IMR-90 (cell line): ENCODE data around the gene PCED1A.

Experiments used
- BHLHE40 ChIP-seq: fragments of 150-350 bp; IDR thresholded peaks from 2 replicates; pipeline ENCODE4 v1.6.1; 2016; ENCODE audit warnings: mild to moderate bottlenecking, low read depth, low read length
- CEBPB ChIP-seq: IDR thresholded peaks from 2 replicates; pipeline ENCODE4 v1.6.1; 2012; ENCODE audit warnings: low read depth, low read length, improper control_type of control experiment
- MAZ ChIP-seq: IDR thresholded peaks from 2 replicates; pipeline ENCODE4 v1.6.1; 2012; ENCODE audit warnings: low read depth, mild to moderate bottlenecking, low read length, improper control_type of control experiment, moderate library complexity, borderline replicate concordance
- MXI1 ChIP-seq: IDR thresholded peaks from 2 replicates; pipeline ENCODE4 v1.6.1; 2012; ENCODE audit warnings: low read depth, mild to moderate bottlenecking, low read length, moderate library complexity, borderline replicate concordance
- POLR2A ChIP-seq: IDR thresholded peaks from 2 replicates; pipeline ENCODE4 v1.6.1; 2012; ENCODE audit warnings: mild to moderate bottlenecking, low read depth, low read length
- RAD21 ChIP-seq: IDR thresholded peaks from 2 replicates; pipeline ENCODE4 v1.6.1; 2012; ENCODE audit warnings: low read length, improper control_type of control experiment
- RFX5 ChIP-seq: IDR thresholded peaks from 2 replicates; pipeline ENCODE4 v1.8.0; 2012; ENCODE audit warnings: low read depth, mild to moderate bottlenecking, low read length, moderate library complexity
- SMC3 ChIP-seq: fragments of 150-350 bp; IDR thresholded peaks from 2 replicates; pipeline ENCODE4 v1.6.1; 2016; ENCODE audit warnings: low read depth, mild to moderate bottlenecking, antibody characterized with exemption, low read length, moderate library complexity
- TF ChIP-seq, protein P1 (sequence below): fragments of 150-350 bp; IDR thresholded peaks from 2 replicates; pipeline ENCODE4 v1.6.1; 2017; ENCODE audit warnings: mild to moderate bottlenecking, antibody characterized with exemption, low read length, low read depth
- TF ChIP-seq, protein P2 (sequence below): conservative IDR thresholded peaks from 2 replicates; pipeline ENCODE4 v1.5.1; 2012; ENCODE audit warnings: mild to moderate bottlenecking, low read depth, low read length, improper control_type of control experiment
- TF ChIP-seq, protein P3 (sequence below): fragments of 150-350 bp; IDR thresholded peaks from 2 replicates; pipeline ENCODE4 v1.6.1; 2016; ENCODE audit warnings: low read depth, mild to moderate bottlenecking, low read length, moderate library complexity, borderline replicate concordance

DNA sequence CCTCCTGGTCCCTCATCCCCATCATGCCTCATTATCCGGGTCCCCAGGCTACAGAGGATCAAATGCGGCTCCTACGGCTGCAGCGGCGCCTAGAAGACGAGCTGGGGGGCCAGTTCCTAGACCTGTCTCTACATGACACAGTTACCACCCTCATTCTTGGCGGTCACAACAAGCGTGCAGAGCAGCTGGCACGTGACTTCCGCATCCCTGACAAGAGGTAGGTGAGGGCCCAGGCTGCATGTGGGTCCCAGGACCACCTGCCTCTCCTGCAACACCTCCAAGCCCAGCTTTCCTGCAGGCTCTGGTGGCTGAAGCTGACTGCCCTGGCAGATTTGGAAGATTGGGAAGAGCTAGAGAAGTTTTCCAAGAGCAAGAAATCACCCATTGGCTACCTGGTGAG is 24.6 kb upstream of the PCED1A start:
- TF ChIP-seq, protein P1, sequence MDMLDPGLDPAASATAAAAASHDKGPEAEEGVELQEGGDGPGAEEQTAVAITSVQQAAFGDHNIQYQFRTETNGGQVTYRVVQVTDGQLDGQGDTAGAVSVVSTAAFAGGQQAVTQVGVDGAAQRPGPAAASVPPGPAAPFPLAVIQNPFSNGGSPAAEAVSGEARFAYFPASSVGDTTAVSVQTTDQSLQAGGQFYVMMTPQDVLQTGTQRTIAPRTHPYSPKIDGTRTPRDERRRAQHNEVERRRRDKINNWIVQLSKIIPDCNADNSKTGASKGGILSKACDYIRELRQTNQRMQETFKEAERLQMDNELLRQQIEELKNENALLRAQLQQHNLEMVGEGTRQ: no peak
- TF ChIP-seq, protein P2, sequence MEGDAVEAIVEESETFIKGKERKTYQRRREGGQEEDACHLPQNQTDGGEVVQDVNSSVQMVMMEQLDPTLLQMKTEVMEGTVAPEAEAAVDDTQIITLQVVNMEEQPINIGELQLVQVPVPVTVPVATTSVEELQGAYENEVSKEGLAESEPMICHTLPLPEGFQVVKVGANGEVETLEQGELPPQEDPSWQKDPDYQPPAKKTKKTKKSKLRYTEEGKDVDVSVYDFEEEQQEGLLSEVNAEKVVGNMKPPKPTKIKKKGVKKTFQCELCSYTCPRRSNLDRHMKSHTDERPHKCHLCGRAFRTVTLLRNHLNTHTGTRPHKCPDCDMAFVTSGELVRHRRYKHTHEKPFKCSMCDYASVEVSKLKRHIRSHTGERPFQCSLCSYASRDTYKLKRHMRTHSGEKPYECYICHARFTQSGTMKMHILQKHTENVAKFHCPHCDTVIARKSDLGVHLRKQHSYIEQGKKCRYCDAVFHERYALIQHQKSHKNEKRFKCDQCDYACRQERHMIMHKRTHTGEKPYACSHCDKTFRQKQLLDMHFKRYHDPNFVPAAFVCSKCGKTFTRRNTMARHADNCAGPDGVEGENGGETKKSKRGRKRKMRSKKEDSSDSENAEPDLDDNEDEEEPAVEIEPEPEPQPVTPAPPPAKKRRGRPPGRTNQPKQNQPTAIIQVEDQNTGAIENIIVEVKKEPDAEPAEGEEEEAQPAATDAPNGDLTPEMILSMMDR: no peak
- TF ChIP-seq RFX5: no peak
- TF ChIP-seq POLR2A: no peak
- no peak for TF ChIP-seq SMC3
- TF ChIP-seq BHLHE40: no peak
- no peak for TF ChIP-seq RAD21
- TF ChIP-seq, protein P3, sequence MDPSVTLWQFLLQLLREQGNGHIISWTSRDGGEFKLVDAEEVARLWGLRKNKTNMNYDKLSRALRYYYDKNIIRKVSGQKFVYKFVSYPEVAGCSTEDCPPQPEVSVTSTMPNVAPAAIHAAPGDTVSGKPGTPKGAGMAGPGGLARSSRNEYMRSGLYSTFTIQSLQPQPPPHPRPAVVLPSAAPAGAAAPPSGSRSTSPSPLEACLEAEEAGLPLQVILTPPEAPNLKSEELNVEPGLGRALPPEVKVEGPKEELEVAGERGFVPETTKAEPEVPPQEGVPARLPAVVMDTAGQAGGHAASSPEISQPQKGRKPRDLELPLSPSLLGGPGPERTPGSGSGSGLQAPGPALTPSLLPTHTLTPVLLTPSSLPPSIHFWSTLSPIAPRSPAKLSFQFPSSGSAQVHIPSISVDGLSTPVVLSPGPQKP: no peak
- no peak for TF ChIP-seq CEBPB
- no peak for TF ChIP-seq MXI1
- TF ChIP-seq MAZ: no peak
